GM19025 (cell line): ENCODE results near the gene IREB2.

Experiments used
- ATAC-seq: cut with Tn5 transposase; IDR thresholded peaks from one replicate; pipeline ENCODE4 v1.9.1; 2021; ENCODE audit warnings: mild to moderate bottlenecking, low read depth, moderate library complexity; ENCODE audit not compliant: unreplicated experiment

IREB2 gene

DNA sequence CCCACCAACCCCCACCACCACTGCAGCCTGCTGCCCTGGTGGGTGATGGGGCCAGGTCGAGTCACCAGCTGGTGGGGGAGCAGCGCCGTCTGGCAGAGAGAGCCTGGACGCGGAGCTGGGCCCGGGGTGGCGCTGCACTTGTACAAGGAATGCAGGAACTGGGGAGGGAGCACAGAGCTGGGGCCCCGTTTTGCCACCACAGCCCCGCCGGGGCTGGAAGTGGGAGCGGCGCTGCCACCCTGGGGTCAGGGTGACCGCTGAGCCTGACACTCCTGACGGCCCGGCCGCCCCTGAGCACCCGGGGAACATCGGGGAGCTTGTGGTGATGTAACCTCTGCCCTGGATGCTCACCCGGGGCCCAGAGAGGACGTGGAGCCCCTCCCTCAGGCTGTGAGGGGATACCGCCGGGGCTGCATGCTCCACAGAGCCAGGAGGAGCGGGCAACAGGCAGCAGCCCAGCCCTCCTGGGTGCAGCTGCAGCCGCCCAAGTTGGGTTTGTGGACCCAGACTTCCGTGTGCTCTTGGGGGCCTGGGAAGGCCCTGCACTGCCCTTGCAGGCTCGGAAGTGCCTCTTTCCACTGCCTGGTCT, 32.6 kb upstream of the IREB2 start:
- no peak for ATAC-seq

DNA sequence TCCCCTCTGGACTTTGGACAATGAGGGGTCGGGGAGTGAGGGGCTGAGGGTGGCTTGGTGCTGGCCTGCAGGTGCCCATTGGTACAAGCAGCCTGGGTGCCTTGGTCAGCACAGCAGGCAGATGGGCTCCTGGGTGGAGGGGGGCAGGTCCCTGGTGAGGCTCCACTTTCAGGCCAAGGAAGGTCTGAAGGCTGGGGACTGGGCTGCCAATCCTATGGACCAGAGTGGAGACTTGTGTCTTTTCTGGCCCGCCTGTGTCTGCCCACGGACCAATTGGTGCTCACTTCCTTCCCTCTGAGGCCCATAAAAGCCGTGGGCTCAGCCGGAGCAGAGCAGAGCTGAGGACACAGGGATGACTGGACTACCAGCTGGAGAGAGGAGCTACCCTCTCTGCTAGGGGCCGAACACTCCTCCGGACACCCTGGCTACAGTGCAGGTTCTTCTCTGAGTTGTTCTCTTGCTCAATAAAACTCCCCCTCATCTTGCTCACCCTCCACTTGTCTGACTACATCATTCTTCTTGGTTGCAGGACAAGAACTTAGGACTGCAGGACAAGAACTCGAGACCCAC, 31.9 kb upstream of the IREB2 start:
- no peak for ATAC-seq

DNA sequence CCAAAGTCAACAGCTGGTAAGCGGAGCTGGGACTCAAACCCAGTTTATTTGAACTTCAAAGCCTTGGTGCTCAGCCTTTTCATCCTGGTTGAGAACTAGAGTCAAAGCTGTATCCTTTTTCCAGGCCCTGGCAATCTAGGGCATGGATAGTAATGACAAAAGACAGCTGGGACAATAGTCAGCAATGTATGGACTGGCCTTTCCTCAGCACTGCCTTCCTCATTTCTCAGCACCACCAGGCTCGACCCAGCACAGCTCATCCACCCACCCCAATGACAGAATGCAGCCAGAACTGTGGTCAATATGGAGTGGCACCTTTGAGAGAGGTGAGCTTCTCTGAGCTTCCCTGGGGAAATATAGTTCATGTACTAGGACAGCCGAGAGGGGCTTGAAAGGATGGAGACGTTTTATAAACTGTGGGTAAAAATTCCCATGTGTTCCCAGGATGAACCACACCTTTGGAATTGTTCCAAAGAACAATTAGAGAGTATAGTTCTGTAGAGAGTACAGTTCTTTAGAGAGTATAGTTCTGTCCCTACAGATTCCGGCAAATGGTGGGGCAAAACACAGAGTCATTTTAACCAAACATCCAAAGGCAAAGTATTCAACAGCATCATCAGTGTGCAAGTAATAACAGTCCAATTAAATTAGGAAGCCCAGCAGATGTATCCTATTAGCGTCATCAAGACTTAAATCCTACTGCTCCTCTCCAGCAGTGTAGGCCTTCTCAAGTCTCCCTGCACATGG, 30.2 kb upstream of the IREB2 start:
- no peak for ATAC-seq

DNA sequence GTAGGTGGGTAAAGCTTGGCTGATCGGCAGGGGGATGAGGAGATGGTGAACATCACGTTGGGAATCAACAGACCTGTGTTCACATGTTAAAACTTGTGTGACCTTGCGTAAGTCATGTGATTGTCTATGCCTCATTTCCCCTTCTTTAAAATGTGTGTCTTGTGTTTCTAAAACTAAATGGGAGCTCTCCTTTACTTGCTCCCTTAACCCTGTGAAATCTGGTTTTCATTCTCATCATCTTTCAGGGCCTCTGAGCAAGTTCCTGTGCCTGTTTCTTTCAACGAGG, 29.7 kb upstream of the IREB2 start:
- no peak for ATAC-seq

DNA sequence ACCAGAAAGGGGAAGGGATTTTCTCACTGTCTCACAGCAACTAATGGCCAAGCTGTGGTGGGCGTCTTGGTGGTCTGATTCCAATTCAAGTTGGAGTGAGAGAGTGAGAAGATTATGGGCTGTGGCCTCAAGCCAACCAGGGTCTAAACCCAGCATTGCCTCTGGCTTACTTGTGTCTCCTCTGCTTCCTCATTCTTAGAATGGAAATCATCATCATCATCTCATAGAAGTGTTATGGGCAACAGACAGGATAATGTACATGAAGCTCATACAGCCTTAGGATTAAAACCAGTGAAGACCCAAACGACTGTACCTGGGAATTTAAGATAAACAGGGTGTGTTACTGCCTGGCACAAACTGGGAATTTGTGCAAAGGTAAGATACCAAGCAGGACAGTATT, 29.1 kb upstream of the IREB2 start:
- no peak for ATAC-seq

DNA sequence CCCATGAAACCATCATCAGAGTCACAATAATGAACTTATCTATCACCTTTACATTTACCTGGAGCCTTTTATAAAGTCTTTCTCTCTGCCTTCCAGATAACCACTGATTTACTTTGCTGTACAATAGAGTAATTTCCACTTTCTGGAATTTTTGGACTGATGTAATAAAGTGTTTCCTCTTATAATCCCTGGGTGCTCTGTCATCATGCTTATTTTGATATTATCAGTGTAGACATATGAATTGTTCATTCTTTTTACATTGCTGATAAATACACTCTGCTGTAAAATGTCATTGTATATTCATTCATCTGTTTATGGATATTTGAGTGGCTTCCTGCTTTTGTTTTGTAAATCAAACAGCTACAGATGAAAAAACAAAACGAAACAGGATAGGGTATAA, 27.0 kb upstream of the IREB2 start:
- no peak for ATAC-seq

DNA sequence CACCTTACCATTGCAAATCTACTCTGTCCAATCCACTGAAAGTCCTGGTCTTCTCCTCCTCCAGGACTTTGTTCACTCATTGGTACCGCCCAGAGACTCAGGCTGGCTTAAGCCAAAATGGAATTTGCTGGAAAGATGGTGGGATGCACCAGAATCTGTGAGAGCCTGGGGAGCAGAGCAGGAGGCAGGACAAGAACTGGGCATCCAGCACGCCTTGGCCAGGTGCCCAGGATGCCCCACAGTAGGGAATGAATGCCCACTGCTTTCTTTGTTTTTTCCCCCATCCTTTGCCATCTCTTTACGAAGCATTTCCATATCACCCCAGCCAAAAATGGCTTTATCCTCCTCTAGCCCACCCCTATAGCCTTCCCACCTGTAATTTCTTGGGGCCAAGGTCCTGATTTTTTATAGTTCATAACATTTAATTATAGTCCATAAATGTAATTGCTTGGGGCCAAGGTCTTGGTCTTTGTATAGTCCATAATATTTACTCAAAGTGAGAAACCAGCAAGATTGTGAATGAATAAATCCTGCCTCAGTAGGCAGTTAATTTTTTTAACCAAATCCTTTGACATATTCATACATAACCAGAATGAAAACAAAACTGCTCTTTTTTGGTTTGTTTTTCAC, 23.3 kb upstream of the IREB2 start:
- ATAC-seq, result no peak

DNA sequence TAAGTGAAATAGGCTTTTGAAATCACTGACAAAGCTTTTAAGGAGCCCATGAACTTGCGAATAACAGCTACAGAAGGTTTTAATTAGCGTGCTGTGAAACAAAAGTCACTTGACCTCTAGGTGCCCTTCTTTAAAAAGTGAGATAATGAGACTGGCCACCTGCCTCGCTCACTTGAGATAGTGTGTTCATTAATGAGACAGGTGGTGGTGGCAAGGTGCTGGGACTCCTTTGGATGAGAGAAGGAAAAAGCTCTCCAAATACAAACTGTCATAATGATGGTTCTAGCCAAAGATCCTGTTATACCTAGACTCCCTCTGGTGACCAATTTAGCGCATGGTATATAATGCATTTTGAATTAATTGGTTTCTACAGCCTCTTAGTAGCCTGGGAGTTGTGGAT, 22.7 kb upstream of the IREB2 start:
- ATAC-seq, result no peak

DNA sequence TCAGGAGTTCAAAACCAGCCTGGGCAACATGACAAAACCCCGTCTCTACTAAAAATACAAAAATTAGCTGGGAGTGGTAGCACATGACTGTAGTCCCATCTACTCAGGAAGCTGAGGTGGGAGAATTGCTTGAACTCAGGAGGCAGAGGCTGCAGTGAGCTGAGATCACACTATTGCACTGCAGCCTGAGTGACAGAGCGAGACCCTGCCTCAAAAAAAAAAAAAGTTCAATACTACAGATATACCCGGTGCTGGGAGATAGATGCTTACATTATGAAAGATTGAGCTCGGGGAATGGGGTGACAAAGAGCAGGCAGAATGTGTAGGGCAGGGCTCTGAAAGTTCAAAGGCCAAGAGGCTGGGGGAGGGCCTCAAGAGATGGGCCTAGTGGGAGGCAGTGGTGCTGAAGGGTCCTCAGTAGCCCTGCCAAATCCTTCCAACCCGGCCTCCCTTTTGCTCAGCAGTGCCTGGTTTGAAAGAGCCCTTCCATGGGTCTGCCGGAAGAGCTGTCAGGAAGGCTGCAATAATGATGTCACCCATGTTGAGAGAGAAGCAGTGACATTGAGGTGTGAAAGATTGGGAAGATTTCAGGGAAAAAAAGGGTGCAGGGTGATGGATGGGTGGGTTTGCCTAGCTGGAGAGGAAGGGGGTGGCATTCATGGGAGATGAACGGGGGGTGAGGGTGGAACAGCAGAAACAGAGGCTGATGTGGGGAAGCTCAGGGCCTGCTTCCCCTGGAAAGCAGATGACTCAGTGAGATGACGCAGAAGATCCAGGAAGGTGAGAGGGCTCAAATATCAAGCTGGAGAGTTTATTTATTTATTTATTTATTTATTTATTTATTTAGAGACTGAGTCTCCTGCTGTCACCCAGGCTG, 20.0 kb upstream of the IREB2 start:
- ATAC-seq, result no peak

DNA sequence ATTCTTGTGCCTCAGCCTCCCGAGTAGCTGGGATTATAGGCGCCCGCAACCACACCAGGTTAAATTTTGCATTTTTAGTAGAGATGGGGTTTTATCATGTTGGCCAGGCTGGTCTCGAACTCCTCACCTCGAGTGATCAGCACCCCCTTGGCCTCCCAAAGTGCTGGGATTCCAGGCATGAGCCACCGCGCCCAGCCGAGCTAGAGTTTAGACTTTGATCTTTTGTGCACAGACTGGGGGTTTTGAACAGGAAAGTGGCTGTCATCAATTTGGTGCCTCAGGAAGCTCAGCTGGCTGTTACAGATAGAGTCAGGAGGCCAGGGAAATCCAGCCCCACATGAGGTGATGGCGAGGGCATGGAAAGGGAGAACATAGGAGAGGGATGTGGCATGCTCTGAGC, 19.3 kb upstream of the IREB2 start:
- ATAC-seq, result no peak

DNA sequence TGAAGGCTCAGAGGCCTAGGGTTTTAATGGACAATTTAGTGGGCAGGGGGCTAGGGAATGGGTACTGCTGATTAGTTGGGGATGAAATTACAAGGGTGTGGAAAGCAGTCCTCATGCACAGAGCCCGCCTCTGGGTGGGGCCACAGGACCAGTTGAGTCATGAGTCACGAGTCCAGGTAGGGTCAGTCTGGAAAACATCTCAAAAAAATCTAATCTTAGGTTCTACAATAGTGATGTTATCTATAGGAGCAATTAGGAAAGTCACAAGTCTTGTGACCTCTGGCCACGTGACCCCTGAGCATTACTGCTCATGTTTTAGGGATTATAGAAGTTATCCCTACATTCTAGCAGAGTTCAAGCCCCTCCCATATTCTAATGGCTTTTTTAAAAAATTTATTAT, 18.6 kb upstream of the IREB2 start:
- ATAC-seq, result no peak

DNA sequence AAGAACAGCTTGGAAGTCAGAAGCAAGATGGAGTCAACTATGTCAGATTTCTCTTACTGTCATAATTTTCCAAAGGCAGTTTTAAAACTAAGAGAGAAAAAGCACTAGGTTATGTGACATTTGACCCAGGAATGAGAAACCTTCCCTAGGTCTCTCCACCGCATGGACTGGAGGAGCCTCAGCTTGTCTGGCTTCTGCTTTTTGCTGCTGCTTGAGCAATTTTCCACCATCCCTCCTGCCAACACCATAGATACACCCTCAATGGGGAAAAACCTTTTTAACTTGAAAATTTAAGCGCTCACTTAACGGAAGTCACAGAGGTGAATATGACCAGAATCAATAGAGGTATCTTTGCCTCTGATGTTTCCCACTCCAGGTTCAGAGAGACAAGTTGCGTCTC, 17.8 kb upstream of the IREB2 start:
- ATAC-seq, result no peak

DNA sequence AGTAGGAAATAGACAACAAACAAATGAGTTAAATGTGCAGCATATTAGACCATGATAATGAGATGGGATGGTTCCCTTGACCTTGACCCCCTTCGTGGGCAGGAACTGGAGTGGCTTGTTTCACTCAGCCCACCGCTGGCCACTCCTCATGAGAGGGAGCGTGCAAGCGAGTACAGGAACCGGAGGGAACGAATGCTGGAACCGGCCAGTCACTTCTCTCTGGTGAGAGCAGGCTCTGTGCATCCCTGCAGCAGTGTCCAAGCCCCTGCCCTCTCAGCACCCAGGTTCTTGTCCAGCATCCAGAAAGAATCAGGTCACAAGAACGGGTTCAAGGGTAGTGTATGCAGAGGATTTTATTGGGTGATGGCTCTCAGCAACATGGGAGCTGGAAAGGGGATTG, 17.2 kb upstream of the IREB2 start:
- no peak for ATAC-seq

DNA sequence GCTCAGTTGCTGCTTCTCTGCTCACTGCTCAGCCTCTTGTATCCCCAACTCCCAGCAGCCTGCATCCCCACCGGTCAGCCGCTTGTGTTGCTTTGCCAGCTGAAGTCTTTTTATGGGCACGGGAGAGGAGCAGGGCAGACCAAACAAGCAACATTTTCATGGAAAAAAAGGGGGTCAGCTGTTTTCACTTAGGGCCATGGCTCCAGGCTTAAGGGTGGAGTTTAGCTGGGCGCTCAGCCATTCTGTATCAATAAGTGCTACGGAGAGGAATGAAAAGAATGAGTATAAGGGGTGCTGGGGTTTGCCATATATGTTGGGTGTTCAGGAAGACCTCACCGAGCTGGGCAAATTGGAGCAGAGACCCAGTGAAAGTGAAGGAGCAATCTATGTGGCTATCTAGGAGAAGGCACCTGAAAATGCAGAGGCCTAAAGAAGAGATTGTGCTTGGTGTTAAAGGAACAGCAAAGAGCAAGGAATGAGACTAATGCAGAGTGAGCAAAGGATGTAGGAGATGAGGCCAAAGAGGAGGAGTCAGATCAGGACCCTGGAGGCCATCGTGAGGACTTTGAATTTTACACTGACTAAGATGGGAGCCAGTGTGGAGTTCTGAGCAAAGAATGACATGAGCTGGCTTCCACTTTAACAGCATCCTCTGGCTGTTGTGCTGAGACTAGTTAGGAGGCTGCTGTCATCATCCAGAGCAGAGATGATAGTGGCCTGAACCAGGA, 16.6 kb upstream of the IREB2 start:
- no peak for ATAC-seq

DNA sequence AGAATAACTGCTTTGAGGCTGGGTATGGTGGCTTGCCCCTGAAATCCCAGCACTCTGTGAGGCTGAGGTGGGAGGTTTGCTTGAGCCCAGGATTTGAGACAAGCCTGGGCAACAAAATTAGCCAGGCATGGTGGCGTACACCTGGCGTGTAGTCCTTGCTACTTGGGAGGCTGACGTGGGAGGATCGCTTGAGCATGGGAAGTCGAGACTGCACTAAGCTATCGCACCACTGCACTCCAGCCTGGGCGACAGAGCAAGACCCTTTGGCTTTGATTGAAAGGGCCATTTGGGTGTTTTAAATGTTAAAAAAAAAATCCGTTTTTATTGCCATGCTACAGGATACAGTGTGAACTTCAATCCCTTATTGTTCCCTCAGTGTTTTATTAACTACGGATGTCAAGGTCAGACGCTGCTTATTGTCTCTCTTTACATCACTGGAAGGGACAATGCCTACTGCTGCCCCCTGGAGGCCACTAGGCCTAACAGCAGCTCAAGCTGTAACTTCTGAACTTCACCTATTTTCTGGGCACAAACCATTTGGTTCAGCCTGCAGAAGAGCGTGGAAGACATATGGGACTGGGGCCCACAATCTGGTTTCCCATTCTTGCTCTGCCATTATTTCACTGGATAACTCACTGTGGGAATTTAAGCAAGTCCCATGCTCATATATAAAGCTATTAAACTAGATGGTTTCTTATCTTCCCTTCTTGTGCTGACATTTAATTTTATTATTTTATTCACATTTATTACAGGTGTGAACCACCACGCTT, 15.3 kb upstream of the IREB2 start:
- ATAC-seq, result no peak

DNA sequence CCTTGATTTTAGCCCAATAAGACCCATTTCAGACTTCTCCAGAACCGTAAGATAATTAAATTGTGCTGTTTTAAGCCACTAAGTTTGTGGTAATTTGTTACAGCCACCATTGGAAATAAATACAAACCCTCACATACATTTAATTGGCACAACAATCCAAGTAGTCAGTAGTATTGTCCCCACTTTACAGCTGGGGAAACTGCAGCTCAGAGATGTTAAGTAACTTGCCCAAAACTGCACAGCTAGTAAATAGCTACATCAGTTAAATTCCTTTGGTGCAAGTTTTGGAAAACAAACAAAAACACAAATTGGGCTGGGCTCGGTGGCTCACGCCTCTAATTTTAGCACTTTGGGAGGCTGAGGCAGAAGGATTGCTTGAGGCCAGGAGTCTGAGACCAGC, 13.3 kb upstream of the IREB2 start:
- ATAC-seq, result no peak

DNA sequence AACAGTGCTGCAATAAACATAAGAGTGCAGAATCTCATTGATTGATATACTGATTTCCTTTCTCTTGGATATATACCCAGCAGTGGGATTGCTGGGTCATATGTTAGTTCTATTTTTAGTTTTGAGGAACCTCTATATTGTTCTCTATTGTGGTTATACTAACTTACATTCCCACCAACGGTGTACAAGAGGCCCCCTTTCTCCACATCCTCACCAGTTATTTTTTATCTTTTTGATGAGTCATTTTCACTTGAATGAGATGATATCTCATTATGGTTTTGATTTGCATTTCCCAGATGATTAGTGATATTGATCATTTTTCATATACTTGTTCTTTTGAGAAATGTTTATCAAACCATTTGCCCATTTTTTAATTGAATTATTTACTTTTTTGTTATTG, 12.4 kb upstream of the IREB2 start:
- ATAC-seq, result no peak

DNA sequence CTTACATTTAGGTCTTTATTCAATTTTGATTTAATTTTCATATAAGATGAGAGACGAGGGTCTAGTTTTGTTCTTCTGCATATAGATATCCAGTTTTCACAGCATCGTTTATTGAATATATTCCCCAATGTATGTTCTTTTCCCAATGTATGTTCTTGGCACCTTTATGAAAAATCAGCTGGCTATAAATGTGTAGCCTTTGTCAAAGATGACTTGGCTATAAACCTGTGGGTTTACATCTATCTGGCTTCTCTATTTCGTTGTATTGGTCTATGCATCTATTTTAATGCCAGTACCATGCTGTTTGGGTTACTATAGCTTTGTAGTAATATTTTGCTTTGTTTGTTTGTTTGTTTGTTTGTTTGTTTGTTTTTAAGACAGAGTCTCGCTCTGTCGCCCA, 11.7 kb upstream of the IREB2 start:
- ATAC-seq, result no peak

DNA sequence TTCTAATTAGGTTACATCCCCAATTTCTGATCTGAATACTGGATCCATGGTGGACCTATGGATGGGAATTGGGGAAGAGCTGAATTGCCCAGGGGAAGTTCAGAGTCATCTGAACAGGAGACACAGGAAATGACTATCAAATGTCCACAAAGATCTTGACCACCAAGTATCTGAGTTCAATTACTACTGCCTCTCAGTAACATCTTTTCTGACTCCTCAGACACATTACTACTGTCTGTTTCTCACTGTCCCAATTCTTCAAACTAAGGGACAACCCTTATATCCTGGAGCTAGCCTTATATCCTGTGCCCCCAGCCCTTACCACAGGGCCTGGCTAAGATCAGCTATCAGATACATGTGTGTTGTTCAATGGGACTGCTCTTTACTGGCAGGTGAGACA, 10.1 kb upstream of the IREB2 start:
- ATAC-seq, result no peak

DNA sequence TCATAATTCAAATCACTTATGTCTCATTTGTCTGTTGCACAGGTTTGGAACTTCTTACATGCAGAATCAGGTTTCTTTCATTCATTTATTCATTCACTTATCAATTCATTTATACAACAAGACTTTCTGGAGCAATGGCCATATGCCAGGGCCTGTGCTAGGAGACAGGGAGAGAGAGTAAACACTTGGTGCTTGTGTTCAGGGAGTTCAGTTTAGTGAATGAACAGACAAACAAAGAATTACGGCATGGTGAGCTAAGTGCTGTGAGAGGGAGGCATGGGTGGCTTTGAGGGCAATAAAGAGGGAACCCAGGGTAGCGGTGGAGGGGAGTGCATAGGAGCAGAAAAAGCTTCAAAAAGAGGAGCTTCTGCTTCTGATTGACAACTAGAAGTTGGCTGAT, 8.5 kb upstream of the IREB2 start:
- no peak for ATAC-seq
